Measurements from ENCODE around the gene AGFG1.

- TF ChIP-seq POLR2A (IDR thresholded peaks at IDR 0.05) (no peak), CTCF (IDR thresholded peaks at IDR 0.05) (no peak), EP300 (IDR thresholded peaks at IDR 0.05) (no peak)
Measured at GRCh38 chr2:227488045-227488444, 16.1 kb downstream of the AGFG1 start.
